Measurements from ENCODE around the gene RTF1.

The RTF1 gene

GRCh38 chr15:41493205-41493901 is 76.5 kb downstream of the RTF1 start, which contains the start of gene ITPKA:
ITPKA (plus strand) TSS chr15:41493874; CDS start chr15:41493928, 54 bp downstream.
- peak within 1 kb of the TSS; percentile 49 for H3K4me3 ChIP-seq (ENCODE audit: low read depth, low read length)
- peak; percentile 78 for TF ChIP-seq POLR2A (IDR thresholded peaks at IDR 0.05; ENCODE audit: extremely low read depth, insufficient read length)
- TF ChIP-seq MYC (IDR thresholded peaks at IDR 0.05; ENCODE audit: low read depth, low read length), result peak; percentile 63; the same call in 1 of the 2 replicates
- TF ChIP-seq, protein P1, sequence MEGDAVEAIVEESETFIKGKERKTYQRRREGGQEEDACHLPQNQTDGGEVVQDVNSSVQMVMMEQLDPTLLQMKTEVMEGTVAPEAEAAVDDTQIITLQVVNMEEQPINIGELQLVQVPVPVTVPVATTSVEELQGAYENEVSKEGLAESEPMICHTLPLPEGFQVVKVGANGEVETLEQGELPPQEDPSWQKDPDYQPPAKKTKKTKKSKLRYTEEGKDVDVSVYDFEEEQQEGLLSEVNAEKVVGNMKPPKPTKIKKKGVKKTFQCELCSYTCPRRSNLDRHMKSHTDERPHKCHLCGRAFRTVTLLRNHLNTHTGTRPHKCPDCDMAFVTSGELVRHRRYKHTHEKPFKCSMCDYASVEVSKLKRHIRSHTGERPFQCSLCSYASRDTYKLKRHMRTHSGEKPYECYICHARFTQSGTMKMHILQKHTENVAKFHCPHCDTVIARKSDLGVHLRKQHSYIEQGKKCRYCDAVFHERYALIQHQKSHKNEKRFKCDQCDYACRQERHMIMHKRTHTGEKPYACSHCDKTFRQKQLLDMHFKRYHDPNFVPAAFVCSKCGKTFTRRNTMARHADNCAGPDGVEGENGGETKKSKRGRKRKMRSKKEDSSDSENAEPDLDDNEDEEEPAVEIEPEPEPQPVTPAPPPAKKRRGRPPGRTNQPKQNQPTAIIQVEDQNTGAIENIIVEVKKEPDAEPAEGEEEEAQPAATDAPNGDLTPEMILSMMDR (IDR thresholded peaks at IDR 0.05; ENCODE audit: low read depth, low read length), result no peak
- peak; percentile 92 for DNase-seq (ENCODE audit: low read depth)

- DNase-seq (ENCODE audit: low read depth), result no peak
- H3K4me3 ChIP-seq (ENCODE audit: low read depth, low read length), result peak overlapping the region; percentile 11
- TF ChIP-seq POLR2A (IDR thresholded peaks at IDR 0.05; ENCODE audit: extremely low read depth, insufficient read length), result peak; percentile 57
- TF ChIP-seq, protein P2, sequence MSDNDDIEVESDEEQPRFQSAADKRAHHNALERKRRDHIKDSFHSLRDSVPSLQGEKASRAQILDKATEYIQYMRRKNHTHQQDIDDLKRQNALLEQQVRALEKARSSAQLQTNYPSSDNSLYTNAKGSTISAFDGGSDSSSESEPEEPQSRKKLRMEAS (IDR thresholded peaks at IDR 0.05; ENCODE audit: low read depth, low read length), result no peak
Measured at GRCh38 chr15:41493902-41494189, 77.0 kb downstream of the RTF1 start.

DNA sequence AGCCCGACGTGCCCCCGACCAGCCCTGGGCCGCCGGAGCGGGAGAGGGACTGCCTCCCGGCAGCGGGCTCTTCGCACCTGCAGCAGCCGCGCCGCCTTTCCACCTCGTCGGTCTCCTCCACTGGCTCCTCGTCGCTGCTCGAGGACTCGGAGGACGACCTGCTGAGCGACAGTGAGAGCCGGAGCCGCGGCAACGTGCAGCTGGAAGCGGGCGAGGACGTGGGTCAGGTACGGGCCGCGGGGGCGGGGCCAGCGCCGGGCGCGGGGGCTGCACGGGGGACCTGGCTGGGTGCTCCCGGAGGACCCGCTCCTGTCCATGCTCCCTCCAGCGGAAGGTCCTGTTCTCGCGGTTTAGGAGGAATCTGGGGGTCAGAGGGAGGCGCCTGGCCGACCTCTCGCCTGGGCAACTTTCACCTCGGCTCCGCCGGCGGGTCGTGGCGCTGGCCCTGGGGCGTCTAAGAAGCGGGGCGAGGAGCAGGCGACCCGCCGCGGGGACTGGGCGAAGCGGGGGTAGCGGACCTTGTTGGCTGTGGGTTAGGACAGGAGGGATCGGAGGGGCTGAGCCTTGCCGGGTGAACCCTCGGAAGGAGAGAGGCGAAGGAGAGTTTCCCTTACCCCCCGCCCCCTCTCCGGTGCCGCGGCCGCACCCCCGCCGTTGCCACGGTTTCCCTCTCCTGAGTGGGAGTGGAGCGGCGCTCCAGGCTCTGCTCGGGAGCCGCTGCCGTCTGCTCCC is 77.5 kb downstream of the RTF1 start:
- TF ChIP-seq MYC (IDR thresholded peaks at IDR 0.05; ENCODE audit: low read depth, low read length) (no peak), POLR2A (IDR thresholded peaks at IDR 0.05; ENCODE audit: extremely low read depth, insufficient read length) (no peak)
- TF ChIP-seq, protein P2 (IDR thresholded peaks at IDR 0.05; ENCODE audit: low read depth, low read length), result peak; percentile 45; the same call in 1 of the 2 replicates
- TF ChIP-seq, protein P1 (IDR thresholded peaks at IDR 0.05; ENCODE audit: low read depth, low read length), result no peak
- H3K4me3 ChIP-seq (ENCODE audit: low read depth, low read length), result peak overlapping the region; percentile 11
- peak; percentile 64 for DNase-seq (ENCODE audit: low read depth)

GRCh38 chr15:41494922-41495735 is 78.2 kb downstream of the RTF1 start:
- DNase-seq (ENCODE audit: low read depth), result no peak
- TF ChIP-seq, protein P2 (IDR thresholded peaks at IDR 0.05; ENCODE audit: low read depth, low read length), result no peak
- TF ChIP-seq POLR2A (IDR thresholded peaks at IDR 0.05; ENCODE audit: extremely low read depth, insufficient read length), result no peak
- TF ChIP-seq, protein P1 (IDR thresholded peaks at IDR 0.05; ENCODE audit: low read depth, low read length), result no peak
- TF ChIP-seq MYC (IDR thresholded peaks at IDR 0.05; ENCODE audit: low read depth, low read length), result no peak
- no peak overlapping the region for H3K4me3 ChIP-seq (ENCODE audit: low read depth, low read length)

GRCh38 chr15:41495736-41496599 is 79.1 kb downstream of the RTF1 start:
- TF ChIP-seq, protein P1 (IDR thresholded peaks at IDR 0.05; ENCODE audit: low read depth, low read length), result no peak
- TF ChIP-seq MYC (IDR thresholded peaks at IDR 0.05; ENCODE audit: low read depth, low read length), result no peak
- TF ChIP-seq POLR2A (IDR thresholded peaks at IDR 0.05; ENCODE audit: extremely low read depth, insufficient read length), result no peak
- TF ChIP-seq, protein P2 (IDR thresholded peaks at IDR 0.05; ENCODE audit: low read depth, low read length), result no peak
- no peak overlapping the region for H3K4me3 ChIP-seq (ENCODE audit: low read depth, low read length)
- DNase-seq (ENCODE audit: low read depth), result no peak
